Measurements from ENCODE around the gene LAMC3. TPM values are rescaled to one million over a fixed set of nuclear protein-coding genes. Genes with fewer than 3 reads are reported as not detected.

The LAMC3 gene
- polyA plus RNA-seq, 1 donor from 2014 or later = 0.04 TPM

GRCh38 chr9:131015112-131015511 is 6.1 kb downstream of the LAMC3 start:
- H4K20me1 ChIP-seq (ENCODE audit: insufficient read depth) = no peaks in the 10 kb centered on the region
- H3K27me3 ChIP-seq (ENCODE audit: insufficient read depth, low read depth, low read length) = peaks cover 2% of the 10 kb centered on the region
- H3K79me2 ChIP-seq (replicated peaks; ENCODE audit: insufficient read depth, low read length) = no peaks in the 10 kb centered on the region
- H2AFZ ChIP-seq (ENCODE audit: low read depth, low read length) = no peak overlapping the region
- no peaks in the 10 kb centered on the region for H3F3A ChIP-seq (ENCODE audit: insufficient read depth, low read length, poor library complexity, severe bottlenecking)
- no peak overlapping the region for H3K27ac ChIP-seq (ENCODE audit: low read length)
- no peaks in the 10 kb centered on the region for H3K9me3 ChIP-seq (ENCODE audit: low read length)
- no peaks in the 10 kb centered on the region for H3K36me3 ChIP-seq (ENCODE audit: insufficient read depth, low read length)
- no peak overlapping the region for H3K4me2 ChIP-seq (ENCODE audit: low read length)
- no peak for TF ChIP-seq REST (IDR thresholded peaks at IDR 0.05; ENCODE audit: borderline replicate concordance)
- no peak for TF ChIP-seq CTCF (IDR thresholded peaks at IDR 0.05; ENCODE audit: poor library complexity, severe bottlenecking)
- TF ChIP-seq SMC3 (conservative IDR thresholded peaks at IDR 0.05; ENCODE audit: poor library complexity) = no peak
- no peak for TF ChIP-seq POLR2AphosphoS5 (IDR thresholded peaks at IDR 0.05)
- no peak for TF ChIP-seq RAD21 (conservative IDR thresholded peaks at IDR 0.05)
- no peak for TF ChIP-seq MXI1 (conservative IDR thresholded peaks at IDR 0.05; ENCODE audit: poor library complexity, severe bottlenecking)
- TF ChIP-seq EP300 (conservative IDR thresholded peaks at IDR 0.05; ENCODE audit: poor library complexity, severe bottlenecking) = no peak
- TF ChIP-seq TAF1 (IDR thresholded peaks at IDR 0.05; ENCODE audit: low read depth) = no peak
- H3K4me3 ChIP-seq (ENCODE audit: low read length) = no peak overlapping the region
- no peaks in the 10 kb centered on the region for H3K9me2 ChIP-seq (ENCODE audit: insufficient read depth, low read length)
- no peak overlapping the region for H3K9ac ChIP-seq (ENCODE audit: low read length)

- TF ChIP-seq TAF1 (IDR thresholded peaks at IDR 0.05; ENCODE audit: low read depth) (no peak), POLR2AphosphoS5 (IDR thresholded peaks at IDR 0.05) (no peak), EP300 (conservative IDR thresholded peaks at IDR 0.05; ENCODE audit: poor library complexity, severe bottlenecking) (no peak)
- no peaks in the 10 kb centered on the region for H3K27me3 ChIP-seq (ENCODE audit: insufficient read depth, low read depth, low read length)
- H3K4me3 ChIP-seq (ENCODE audit: low read length) = no peak overlapping the region
- H3K9me2 ChIP-seq (ENCODE audit: insufficient read depth, low read length) = no peaks in the 10 kb centered on the region
- no peaks in the 10 kb centered on the region for H4K20me1 ChIP-seq (ENCODE audit: insufficient read depth)
- H3K4me2 ChIP-seq (ENCODE audit: low read length) = no peak overlapping the region
- no peaks in the 10 kb centered on the region for H3K36me3 ChIP-seq (ENCODE audit: insufficient read depth, low read length)
- H3K79me2 ChIP-seq (replicated peaks; ENCODE audit: insufficient read depth, low read length) = no peaks in the 10 kb centered on the region
- no peak overlapping the region for H3K27ac ChIP-seq (ENCODE audit: low read length)
- H3K9ac ChIP-seq (ENCODE audit: low read length) = no peak overlapping the region
- H2AFZ ChIP-seq (ENCODE audit: low read depth, low read length) = no peak overlapping the region
- H3K9me3 ChIP-seq (ENCODE audit: low read length) = no peaks in the 10 kb centered on the region
- no peaks in the 10 kb centered on the region for H3F3A ChIP-seq (ENCODE audit: insufficient read depth, low read length, poor library complexity, severe bottlenecking)
These were observed 7.0 kb downstream of the LAMC3 start for GRCh38 chr9:131015876-131016397.

- no peaks in the 10 kb centered on the region for H3K9me3 ChIP-seq (ENCODE audit: low read length)
- no peaks in the 10 kb centered on the region for H3K9me2 ChIP-seq (ENCODE audit: insufficient read depth, low read length)
- no peaks in the 10 kb centered on the region for H3F3A ChIP-seq (ENCODE audit: insufficient read depth, low read length, poor library complexity, severe bottlenecking)
- no peaks in the 10 kb centered on the region for H3K27me3 ChIP-seq (ENCODE audit: insufficient read depth, low read depth, low read length)
- no peaks in the 10 kb centered on the region for H3K79me2 ChIP-seq (replicated peaks; ENCODE audit: insufficient read depth, low read length)
- no peaks in the 10 kb centered on the region for H4K20me1 ChIP-seq (ENCODE audit: insufficient read depth)
- no peaks in the 10 kb centered on the region for H3K36me3 ChIP-seq (ENCODE audit: insufficient read depth, low read length)
- no peak for TF ChIP-seq EP300 (conservative IDR thresholded peaks at IDR 0.05; ENCODE audit: poor library complexity, severe bottlenecking)
- TF ChIP-seq SMC3 (conservative IDR thresholded peaks at IDR 0.05; ENCODE audit: poor library complexity) = no peak
- no peak for TF ChIP-seq RAD21 (conservative IDR thresholded peaks at IDR 0.05)
- TF ChIP-seq REST (IDR thresholded peaks at IDR 0.05; ENCODE audit: borderline replicate concordance) = no peak
- TF ChIP-seq EZH2 (IDR thresholded peaks at IDR 0.05; ENCODE audit: borderline replicate concordance, insufficient read depth, low read length, poor library complexity, severe bottlenecking) = no peak
- TF ChIP-seq MXI1 (conservative IDR thresholded peaks at IDR 0.05; ENCODE audit: poor library complexity, severe bottlenecking) = no peak
- no peak overlapping the region for H2AFZ ChIP-seq (ENCODE audit: low read depth, low read length)
- no peak overlapping the region for H3K27ac ChIP-seq (ENCODE audit: low read length)
- no peak overlapping the region for H3K9ac ChIP-seq (ENCODE audit: low read length)
- no peak overlapping the region for H3K4me2 ChIP-seq (ENCODE audit: low read length)
- no peak overlapping the region for H3K4me3 ChIP-seq (ENCODE audit: low read length)
These were observed 8.1 kb downstream of the LAMC3 start for GRCh38 chr9:131017067-131017466.

All from neural cell (in vitro differentiated cells).